GM12891 (cell line): Measurements from ENCODE around the gene BHLHA9.

Experiments used
- POLR2A ChIP-seq: IDR thresholded peaks from 2 replicates; pipeline ENCODE4 v1.6.1; 2011; ENCODE audit warnings: low read depth, low read length, control low read depth
- POLR2AphosphoS5 ChIP-seq: IDR thresholded peaks from 2 replicates; pipeline ENCODE4 v1.6.1; 2011; ENCODE audit warnings: low read depth, low read length, control low read depth
- SPI1 ChIP-seq: IDR thresholded peaks from 2 replicates; pipeline ENCODE4 v1.6.1; 2011; ENCODE audit warnings: low read depth, low read length, control low read depth
- TAF1 ChIP-seq: IDR thresholded peaks from 2 replicates; pipeline ENCODE4 v1.6.1; 2011; ENCODE audit warnings: low read depth, low read length, control low read depth

- TF ChIP-seq POLR2AphosphoS5 (no peak), TAF1 (no peak), POLR2A (no peak), SPI1 (no peak)
Measured at GRCh38 chr17:1264196-1264595, 6.0 kb upstream of the BHLHA9 start.
